WTC11 (cell line): ENCODE measurements around the gene RUNX2. TPM values are rescaled to one million over a fixed set of nuclear protein-coding genes. Genes with fewer than 3 reads are reported as not detected.

Experiments used
- ATAC-seq: fragments of 200-7000 bp; cut with Tn5 transposase; 2 replicates; pipeline ENCODE4 v1.10.0; 2021; ENCODE audit warnings: mild to moderate bottlenecking, moderate library complexity
- CTCF ChIA-PET: fragments of 300-600 bp; sonication (Branson Sonifier 250); formaldehyde crosslinking; loops from one replicate; lab custom pipeline; 2021; ENCODE audit warnings: antibody characterized with exemption; lab: Charles Lee
- POLR2A ChIA-PET: fragments of 350-600 bp; sonication (Branson Sonifier 250); formaldehyde crosslinking; loops from one replicate; lab custom pipeline; 2021; ENCODE audit warnings: antibody characterized with exemption; lab: Charles Lee
- DNase-seq: peaks from one replicate; pipeline ENCODE4 v3.0.0; 2021; ENCODE audit warnings: low spot score
- H3K27ac Mint-ChIP-seq: 2 replicates; pipeline ENCODE4 v1.8.0; 2021; ENCODE audit warnings: mixed read lengths
- H3K27me3 Mint-ChIP-seq: 2 replicates; pipeline ENCODE4 v1.8.0; 2021; ENCODE audit warnings: low read depth, mild to moderate bottlenecking, moderate library complexity, mixed read lengths
- H3K36me3 Mint-ChIP-seq: 2 replicates; pipeline ENCODE4 v1.8.0; 2021; ENCODE audit warnings: mixed read lengths
- H3K4me1 Mint-ChIP-seq: 2 replicates; pipeline ENCODE4 v1.8.0; 2022; ENCODE audit warnings: mixed read lengths
- H3K4me3 Mint-ChIP-seq: 2 replicates; pipeline ENCODE4 v1.8.0; 2021; ENCODE audit warnings: mild to moderate bottlenecking, moderate library complexity, mixed read lengths
- H3K9me3 Mint-ChIP-seq: 2 replicates; pipeline ENCODE4 v1.8.0; 2021; ENCODE audit warnings: mixed read lengths
- ATF1 ChIP-seq: sonication (generic); formaldehyde crosslinking; IDR thresholded peaks from 2 replicates; pipeline ENCODE4 v1.8.1; 2023; ENCODE audit warnings: mild to moderate bottlenecking, moderate library complexity, missing genetic modification reagents
- ATF2 ChIP-seq: sonication (generic); formaldehyde crosslinking; IDR thresholded peaks from 2 replicates; pipeline ENCODE4 v1.8.1; 2022; ENCODE audit warnings: low read depth, missing genetic modification reagents, borderline replicate concordance
- ELF4 ChIP-seq: sonication (generic); formaldehyde crosslinking; IDR thresholded peaks from 2 replicates; pipeline ENCODE4 v1.8.1; 2022; ENCODE audit warnings: low read depth, mild to moderate bottlenecking, moderate library complexity, missing genetic modification reagents
- ERG ChIP-seq: fragments of 250-450 bp; sonication (Bioruptor Pico); IDR thresholded peaks from 2 replicates; pipeline ENCODE4 v1.8.0; 2021; ENCODE audit warnings: mild to moderate bottlenecking
- ESRRA ChIP-seq: sonication (generic); formaldehyde crosslinking; IDR thresholded peaks from 2 replicates; pipeline ENCODE4 v1.8.1; 2022; ENCODE audit warnings: mild to moderate bottlenecking, missing genetic modification reagents, borderline replicate concordance
- FOXP1 ChIP-seq: sonication (generic); formaldehyde crosslinking; IDR thresholded peaks from 2 replicates; pipeline ENCODE4 v1.8.0; 2022; ENCODE audit warnings: missing genetic modification reagents, mild to moderate bottlenecking, moderate library complexity, borderline replicate concordance
- JAZF1 ChIP-seq: fragments of 250-450 bp; sonication (Bioruptor Pico); IDR thresholded peaks from 2 replicates; pipeline ENCODE4 v1.9.0; 2021; ENCODE audit warnings: moderate library complexity, mild to moderate bottlenecking, inconsistent platforms
- MAX ChIP-seq: sonication (generic); formaldehyde crosslinking; IDR thresholded peaks from 2 replicates; pipeline ENCODE4 v1.8.0; 2022; ENCODE audit warnings: mild to moderate bottlenecking, missing genetic modification reagents
- NR2C2 ChIP-seq: sonication (generic); formaldehyde crosslinking; IDR thresholded peaks from 2 replicates; pipeline ENCODE4 v1.8.0; 2022; ENCODE audit warnings: mild to moderate bottlenecking, missing genetic modification reagents
- NR3C1 ChIP-seq: sonication (generic); formaldehyde crosslinking; conservative IDR thresholded peaks from 2 replicates; pipeline ENCODE4 v1.8.1; 2023; ENCODE audit warnings: low read depth, mild to moderate bottlenecking, missing genetic modification reagents
- PRDM15 ChIP-seq: sonication (generic); formaldehyde crosslinking; IDR thresholded peaks from 2 replicates; pipeline ENCODE4 v1.8.0; 2022; ENCODE audit warnings: missing genetic modification reagents
- RELA ChIP-seq: sonication (generic); formaldehyde crosslinking; IDR thresholded peaks from 2 replicates; pipeline ENCODE4 v1.8.1; 2022; ENCODE audit warnings: missing genetic modification reagents, mild to moderate bottlenecking, borderline replicate concordance
- SMAD3 ChIP-seq: sonication (generic); formaldehyde crosslinking; IDR thresholded peaks from 2 replicates; pipeline ENCODE4 v1.8.0; 2022; ENCODE audit warnings: missing genetic modification reagents, mild to moderate bottlenecking, borderline replicate concordance
- SOX15 ChIP-seq: fragments of 250-450 bp; sonication (Bioruptor Pico); IDR thresholded peaks from 2 replicates; pipeline ENCODE4 v1.9.0; 2021; ENCODE audit warnings: mild to moderate bottlenecking
- SP1 ChIP-seq: sonication (generic); formaldehyde crosslinking; conservative IDR thresholded peaks from 2 replicates; pipeline ENCODE4 v1.8.1; 2022; ENCODE audit warnings: missing genetic modification reagents
- STAT6 ChIP-seq: sonication (generic); formaldehyde crosslinking; conservative IDR thresholded peaks from 2 replicates; pipeline ENCODE4 v1.8.1; 2023; ENCODE audit warnings: mild to moderate bottlenecking, low read depth, missing genetic modification reagents, moderate library complexity
- TEAD4 ChIP-seq: sonication (generic); formaldehyde crosslinking; IDR thresholded peaks from 2 replicates; pipeline ENCODE4 v1.8.0; 2022; ENCODE audit warnings: mild to moderate bottlenecking, missing genetic modification reagents
- TP53 ChIP-seq: sonication (generic); formaldehyde crosslinking; IDR thresholded peaks from 2 replicates; pipeline ENCODE4 v1.8.1; 2023; ENCODE audit warnings: mild to moderate bottlenecking, missing genetic modification reagents
- ZBTB43 ChIP-seq: sonication (generic); formaldehyde crosslinking; IDR thresholded peaks from 2 replicates; pipeline ENCODE4 v1.8.1; 2023; ENCODE audit warnings: mild to moderate bottlenecking, missing genetic modification reagents
- ZMAT4 ChIP-seq: fragments of 250-450 bp; sonication (Bioruptor Pico); IDR thresholded peaks from 2 replicates; pipeline ENCODE4 v1.9.0; 2021; ENCODE audit warnings: mild to moderate bottlenecking
- ZNF671 ChIP-seq: fragments of 250-450 bp; sonication (Bioruptor Pico); IDR thresholded peaks from 2 replicates; pipeline ENCODE4 v1.8.0; 2021; ENCODE audit warnings: mild to moderate bottlenecking
- total RNA-seq: library from RNA; stranded (reverse); gene quantifications from 3 replicates; pipeline ENCODE4 v1.2.3, GENCODE V29; 2021

The RUNX2 gene
- total RNA-seq, 1 experiment from 2014 or later, result 0.28 TPM

GRCh38 chr6:45477278-45477677, 149.1 kb downstream of the RUNX2 start (continued):
- no peak for TF ChIP-seq STAT6 (CRISPR knock-in tag)
- TF ChIP-seq MAX (CRISPR knock-in tag), result no peak
- TF ChIP-seq PRDM15 (CRISPR knock-in tag), result no peak
- no peak for TF ChIP-seq ERG (CRISPR knock-in tag)
- TF ChIP-seq ZMAT4 (CRISPR knock-in tag), result no peak

- Mint-ChIP-seq H3K4me1 (peaks cover 6% of the 10 kb centered on the region), H3K9me3 (no peaks in the 10 kb centered on the region), H3K27ac (no peak overlapping the region), H3K4me3 (no peak overlapping the region), H3K36me3 (no peaks in the 10 kb centered on the region), H3K27me3 (no peaks in the 10 kb centered on the region)
- CTCF ChIA-PET, result no interaction called here
- ATAC-seq, result no peak
- POLR2A ChIA-PET, result no interaction called here
- no peak for DNase-seq
- TF ChIP-seq ATF2 (CRISPR knock-in tag), result no peak
- no peak for TF ChIP-seq TP53 (CRISPR knock-in tag)
- no peak for TF ChIP-seq ESRRA
- no peak for TF ChIP-seq RELA
- no peak for TF ChIP-seq ELF4 (CRISPR knock-in tag)
- TF ChIP-seq JAZF1, result no peak
- no peak for TF ChIP-seq SMAD3 (CRISPR knock-in tag)
- no peak for TF ChIP-seq ATF1 (CRISPR knock-in tag)
- TF ChIP-seq ZBTB43 (CRISPR knock-in tag), result no peak
- no peak for TF ChIP-seq TEAD4 (CRISPR knock-in tag)
- TF ChIP-seq SP1 (CRISPR knock-in tag), result no peak
- TF ChIP-seq FOXP1 (CRISPR knock-in tag), result no peak
- no peak for TF ChIP-seq NR3C1 (CRISPR knock-in tag)
- TF ChIP-seq PRDM15 (CRISPR knock-in tag), result no peak
- no peak for TF ChIP-seq NR2C2 (CRISPR knock-in tag)
- TF ChIP-seq SOX15 (CRISPR knock-in tag), result no peak
- TF ChIP-seq ZNF671 (CRISPR knock-in tag), result no peak
Observed at GRCh38 chr6:45477790-45478189, 149.7 kb downstream of the RUNX2 start.
